C4-2B (cell line): ENCODE results near the gene HSF5.

Source experiments
- CTCF ChIP-seq: fragments of 450-650 bp; conservative IDR thresholded peaks from 2 replicates; pipeline ENCODE4 v1.5.1; 2017; ENCODE audit warnings: mild to moderate bottlenecking
- ZFX ChIP-seq: fragments of 450-650 bp; IDR thresholded peaks from 2 replicates; pipeline ENCODE4 v1.6.1; 2017

GRCh38 chr17:58517928-58518609 lies 29.9 kb upstream of the HSF5 start:
- TF ChIP-seq CTCF (no peak), ZFX (no peak)
